GM19324 (cell line): Measurements from ENCODE around the gene MTHFD2.
"Not testable (repeated sequence)": the region's sequence is repeated elsewhere in the genome, so short reads cannot be mapped to it uniquely, and the experiment has no call there.

ENCODE experiments used
- ATAC-seq: cut with Tn5 transposase; IDR thresholded peaks from one replicate; pipeline ENCODE4 v1.9.1; 2021; ENCODE audit warnings: mild to moderate bottlenecking, moderate library complexity; ENCODE audit not compliant: unreplicated experiment, low FRiP score

MTHFD2 gene

GRCh38 chr2:74198461-74199274 lies at the start of gene MTHFD2:
MTHFD2 (plus strand) TSS chr2:74198615; CDS start chr2:74198642, 27 bp downstream.
- ATAC-seq, result peak; percentile 93

DNA sequence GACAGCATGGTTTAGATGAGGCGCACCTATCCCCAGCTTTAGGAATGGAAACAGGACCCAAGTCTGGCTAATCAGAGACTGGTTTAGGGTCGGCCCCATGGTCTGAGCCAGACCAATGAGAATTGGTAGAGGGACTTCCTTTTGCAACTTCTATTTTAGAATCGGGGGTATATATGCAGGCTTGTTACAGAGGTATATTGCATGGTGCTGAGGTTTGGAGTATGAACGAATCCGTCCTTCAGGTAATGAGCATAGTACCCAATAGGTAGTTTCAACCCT lies 49.2 kb upstream of the MTHFD2 start:
- ATAC-seq, result no peak

GRCh38 chr2:74149570-74150319 lies 48.7 kb upstream of the MTHFD2 start:
- no peak for ATAC-seq

DNA sequence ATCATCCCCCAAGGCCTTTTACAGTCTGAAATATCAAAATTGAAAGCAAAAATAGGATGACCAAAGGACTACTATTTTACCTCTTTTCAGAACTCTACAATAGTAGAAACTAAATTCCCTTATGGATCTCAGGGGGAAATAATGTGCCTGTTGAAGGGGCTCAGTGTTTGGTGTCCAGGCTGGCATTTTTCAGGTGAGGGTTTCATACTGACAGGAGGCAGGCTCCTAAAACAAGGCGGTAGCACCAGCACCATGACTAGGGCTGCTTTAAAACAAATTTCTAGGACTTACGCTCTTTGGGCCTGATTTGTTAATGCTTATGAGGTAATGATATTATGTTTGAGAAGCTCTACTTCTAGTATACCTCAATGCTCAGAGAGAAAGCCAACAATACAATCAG lies 45.5 kb upstream of the MTHFD2 start:
- ATAC-seq, result no peak

DNA sequence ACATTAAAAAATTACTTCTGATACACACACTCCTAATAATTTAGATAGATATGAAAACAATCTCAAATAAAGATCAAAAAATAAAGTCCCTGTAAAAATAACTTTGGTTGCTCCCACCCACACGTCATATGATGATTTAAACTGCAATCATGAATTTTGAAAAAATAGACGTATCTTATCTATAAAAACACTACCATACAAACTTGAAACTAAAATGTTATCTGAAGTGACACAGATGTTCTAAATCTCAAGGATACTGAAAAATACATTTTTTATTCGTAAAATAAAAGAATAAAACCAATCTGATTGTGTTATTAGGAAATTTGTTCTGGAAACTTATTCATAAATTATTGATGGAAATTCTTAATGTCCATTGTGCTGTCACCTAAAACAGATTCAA lies 42.6 kb upstream of the MTHFD2 start:
- ATAC-seq, result no peak

GRCh38 chr2:74162951-74163350 lies 35.5 kb upstream of the MTHFD2 start:
- no peak for ATAC-seq

DNA sequence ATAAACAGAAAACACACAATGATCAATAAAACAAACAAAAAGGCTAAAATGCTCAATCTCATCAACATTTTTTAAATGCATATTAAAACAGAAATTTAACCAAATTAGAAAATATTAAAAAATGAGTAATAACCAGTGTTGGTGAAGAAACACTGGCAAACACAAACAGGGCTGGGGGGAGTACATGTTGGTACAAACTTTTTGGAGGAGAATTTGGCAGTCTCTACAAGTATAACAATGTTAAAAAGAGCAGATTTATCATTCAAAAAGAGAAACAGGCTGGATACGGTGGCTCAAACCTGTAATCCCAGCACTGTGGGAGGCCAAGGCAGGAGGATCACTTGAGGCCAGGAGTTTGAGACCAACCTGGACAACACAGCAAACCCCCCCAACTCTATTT lies 33.7 kb upstream of the MTHFD2 start:
- ATAC-seq, result no peak

DNA sequence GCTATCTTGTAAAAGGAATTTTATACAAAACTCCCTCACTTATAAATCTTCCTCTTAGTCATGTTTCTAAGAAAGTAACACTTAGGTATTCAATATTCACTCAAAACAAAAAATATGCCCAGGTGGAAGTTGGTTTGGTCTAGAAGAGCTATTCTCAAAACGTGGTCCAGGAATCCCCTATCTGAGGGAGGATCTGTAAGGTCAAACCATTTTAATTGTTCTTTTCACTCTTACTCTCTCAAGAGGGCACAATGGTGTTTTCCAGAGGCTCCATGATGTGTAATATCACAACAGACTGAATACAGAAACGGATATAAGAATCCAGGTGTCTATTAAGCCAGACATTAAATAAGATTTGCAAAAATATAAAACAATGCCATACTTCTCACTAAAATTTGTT lies 29.7 kb upstream of the MTHFD2 start:
- ATAC-seq, result no peak

DNA sequence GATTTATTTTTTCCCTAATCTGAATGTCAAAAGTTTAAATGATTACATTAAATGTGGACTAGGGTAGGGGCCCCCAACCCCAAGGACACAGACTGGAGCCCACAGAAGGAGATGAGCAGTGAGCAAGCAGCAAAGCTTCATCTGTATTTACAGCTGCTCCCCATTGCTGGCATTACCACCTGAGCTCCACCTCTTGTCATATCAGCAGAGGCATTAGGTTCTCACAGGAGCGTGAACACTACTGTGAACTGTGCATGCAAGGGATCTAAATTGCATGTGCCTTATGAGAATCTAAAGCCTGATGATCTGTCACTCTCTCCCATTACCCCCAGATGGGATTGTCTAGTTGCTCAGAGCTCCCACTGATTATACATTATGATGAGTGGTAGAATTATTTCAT lies 23.5 kb upstream of the MTHFD2 start:
- no peak for ATAC-seq

DNA sequence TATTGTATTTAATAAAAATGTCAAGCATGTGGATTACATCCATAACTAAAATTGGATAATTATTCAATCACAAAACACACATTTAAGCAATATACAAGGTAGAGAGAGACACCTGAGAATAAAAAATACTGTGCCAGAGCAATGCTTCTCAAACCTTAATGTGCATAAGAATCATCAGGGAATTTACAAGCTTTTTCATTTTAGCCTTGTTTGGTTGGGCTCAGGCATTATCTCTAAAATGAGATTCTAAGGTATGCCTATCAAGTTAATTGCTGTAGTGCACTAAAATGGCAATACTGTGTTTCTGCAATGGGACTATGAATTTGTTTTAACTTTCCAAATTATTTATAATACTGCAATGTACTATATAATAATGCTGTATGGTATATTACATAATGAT lies 20.7 kb upstream of the MTHFD2 start:
- ATAC-seq, result no peak

- peak; percentile 82 for ATAC-seq
Measured at GRCh38 chr2:74178211-74179062, 20.0 kb upstream of the MTHFD2 start, which contains the start of gene MOB1A. MOB1A (minus strand) TSS chr2:74178879; CDS start chr2:74178674, 205 bp downstream.

DNA sequence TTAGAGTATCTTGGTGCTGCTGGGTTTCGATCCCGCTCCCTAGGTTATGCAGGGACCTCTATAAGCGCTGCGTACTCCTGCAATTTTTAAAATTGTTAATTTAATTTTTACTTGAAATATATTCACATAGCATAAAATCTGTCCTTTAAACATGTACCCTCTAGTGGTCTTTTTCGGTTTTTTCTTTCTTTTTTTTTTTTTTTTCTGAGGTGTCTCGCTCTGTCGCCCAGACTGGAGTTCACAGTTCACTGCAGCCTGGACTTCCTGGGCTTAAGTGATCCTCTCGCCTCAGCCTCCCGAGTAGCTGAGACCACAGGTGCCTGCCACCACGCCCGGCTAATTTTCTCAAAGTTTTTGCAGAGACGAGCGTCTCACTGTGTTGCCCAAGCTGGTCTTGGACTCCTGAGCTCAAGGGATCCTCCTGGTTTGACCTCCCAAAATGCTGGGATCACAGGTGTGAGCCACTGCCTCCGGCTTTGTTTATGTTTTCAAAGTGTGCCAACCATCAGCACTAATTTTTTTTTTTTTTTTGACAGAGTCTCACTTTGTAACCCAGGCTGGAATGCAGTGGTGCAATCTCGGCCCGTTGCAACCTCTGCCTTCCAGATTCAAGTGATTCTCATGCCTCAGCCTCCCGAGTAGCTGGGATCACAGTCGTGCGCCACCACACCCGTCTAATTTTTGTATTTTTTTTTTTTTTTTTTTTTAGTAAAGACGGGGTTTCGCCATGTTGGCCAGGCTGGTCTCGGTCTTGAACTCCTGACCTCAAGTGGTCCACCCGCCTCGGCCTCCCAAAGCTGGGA lies 19.2 kb upstream of the MTHFD2 start:
- ATAC-seq, result peak; percentile 5

DNA sequence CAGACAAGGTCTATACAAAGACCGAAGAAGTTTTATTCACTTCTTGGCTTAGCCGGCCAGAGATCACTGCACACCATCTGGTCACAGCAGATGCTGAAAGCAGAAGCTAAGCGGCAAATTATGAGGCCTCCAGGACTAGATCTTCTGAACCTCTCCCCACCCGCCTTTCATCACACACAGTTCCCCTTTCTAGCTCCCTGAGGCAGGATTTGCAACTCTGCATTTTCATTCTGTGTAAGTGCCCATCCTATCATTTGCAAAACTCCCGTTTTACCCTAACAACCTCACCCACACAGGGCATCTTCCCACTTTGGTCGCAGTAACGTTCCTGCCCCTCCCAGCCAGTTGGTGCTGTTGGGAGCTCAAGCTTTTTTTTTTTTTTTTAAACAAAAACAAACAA lies 16.7 kb upstream of the MTHFD2 start:
- ATAC-seq, result peak; percentile 26

DNA sequence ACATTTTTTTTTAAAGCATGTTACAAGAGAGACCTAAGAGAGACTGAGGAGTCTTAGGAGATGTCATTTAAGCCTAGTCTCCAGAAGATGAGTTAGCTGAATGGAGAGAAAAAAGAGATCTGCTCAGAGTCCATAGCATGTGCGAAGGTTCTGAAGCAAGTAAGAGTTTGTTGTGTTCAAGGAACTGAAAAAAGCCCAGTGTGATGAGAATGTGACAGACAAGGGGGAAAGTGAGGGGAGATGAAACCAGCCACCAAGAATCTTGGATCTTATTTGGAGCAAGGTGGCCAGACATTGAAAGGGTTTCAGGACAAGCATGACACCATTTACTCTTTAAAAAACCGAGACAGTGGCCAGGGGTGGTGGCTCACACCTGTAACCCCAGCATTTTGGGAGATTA lies 14.5 kb upstream of the MTHFD2 start:
- no peak for ATAC-seq

DNA sequence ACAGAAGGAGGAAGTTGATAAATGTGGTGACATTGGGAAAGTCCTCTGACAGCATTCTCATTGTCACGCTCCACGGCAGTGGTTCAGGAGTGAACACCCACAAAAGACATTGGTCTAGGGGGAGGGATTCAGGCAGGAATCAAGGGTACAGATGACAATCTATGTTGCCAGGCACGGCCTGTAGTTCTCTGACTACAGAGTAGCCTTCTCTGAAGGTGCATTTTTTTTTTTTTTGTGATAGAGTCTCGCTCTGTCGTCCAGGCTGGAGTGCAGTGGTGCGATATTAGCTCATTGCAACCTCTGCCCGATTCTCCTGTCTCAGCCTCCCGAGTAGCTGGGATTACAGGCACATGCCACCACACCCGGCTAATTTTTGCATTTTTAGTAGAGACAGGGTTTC lies 12.4 kb upstream of the MTHFD2 start:
- no peak for ATAC-seq

- not testable (repeated sequence) for ATAC-seq
Measured at GRCh38 chr2:74186706-74187105, 11.7 kb upstream of the MTHFD2 start.

DNA sequence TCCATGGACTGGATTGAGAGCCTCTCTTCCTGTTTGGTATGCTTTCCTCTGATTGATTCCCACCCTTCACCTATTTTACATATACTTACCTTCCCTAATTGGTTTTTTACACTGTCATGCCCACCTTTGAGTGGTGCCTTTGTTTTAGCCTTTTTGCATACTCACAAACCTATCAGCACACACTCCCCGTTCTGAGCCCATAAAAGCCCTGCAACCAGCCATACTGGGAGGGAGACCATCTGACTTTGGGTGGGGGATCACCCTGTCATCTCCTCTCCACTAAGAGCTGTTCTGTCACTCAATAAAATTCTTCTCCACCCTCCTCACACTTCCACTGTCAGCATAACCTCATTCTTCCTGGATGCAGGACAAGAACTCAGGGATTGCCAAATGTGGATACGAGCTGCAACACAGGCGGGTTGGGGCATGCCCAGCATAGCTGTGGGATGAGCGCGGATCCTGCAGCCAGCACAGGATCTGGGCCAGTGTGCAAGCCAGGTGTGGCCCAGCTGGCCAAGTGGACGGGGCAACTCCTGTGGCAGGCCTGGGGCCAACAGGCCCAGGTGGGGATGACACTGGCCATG lies 10.3 kb upstream of the MTHFD2 start:
- no peak for ATAC-seq

DNA sequence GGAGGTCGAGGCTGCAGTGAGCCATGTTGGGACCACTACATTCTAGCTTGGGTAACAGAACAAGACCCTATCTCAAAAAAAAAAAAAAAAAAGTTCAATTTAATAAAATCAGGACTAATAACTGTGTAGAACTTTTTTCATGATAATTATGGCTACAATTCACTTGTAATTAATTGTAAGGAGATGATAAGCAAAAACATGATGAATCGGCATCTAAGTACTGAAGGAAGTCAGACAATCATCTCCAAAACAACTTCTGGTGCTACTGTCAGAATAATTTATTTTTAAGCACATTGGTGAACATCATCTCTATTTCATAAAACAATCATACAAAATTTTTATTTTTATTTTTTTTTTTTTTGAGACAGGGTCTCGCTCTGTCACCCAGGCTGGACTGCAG lies 9.7 kb upstream of the MTHFD2 start:
- ATAC-seq, result no peak

DNA sequence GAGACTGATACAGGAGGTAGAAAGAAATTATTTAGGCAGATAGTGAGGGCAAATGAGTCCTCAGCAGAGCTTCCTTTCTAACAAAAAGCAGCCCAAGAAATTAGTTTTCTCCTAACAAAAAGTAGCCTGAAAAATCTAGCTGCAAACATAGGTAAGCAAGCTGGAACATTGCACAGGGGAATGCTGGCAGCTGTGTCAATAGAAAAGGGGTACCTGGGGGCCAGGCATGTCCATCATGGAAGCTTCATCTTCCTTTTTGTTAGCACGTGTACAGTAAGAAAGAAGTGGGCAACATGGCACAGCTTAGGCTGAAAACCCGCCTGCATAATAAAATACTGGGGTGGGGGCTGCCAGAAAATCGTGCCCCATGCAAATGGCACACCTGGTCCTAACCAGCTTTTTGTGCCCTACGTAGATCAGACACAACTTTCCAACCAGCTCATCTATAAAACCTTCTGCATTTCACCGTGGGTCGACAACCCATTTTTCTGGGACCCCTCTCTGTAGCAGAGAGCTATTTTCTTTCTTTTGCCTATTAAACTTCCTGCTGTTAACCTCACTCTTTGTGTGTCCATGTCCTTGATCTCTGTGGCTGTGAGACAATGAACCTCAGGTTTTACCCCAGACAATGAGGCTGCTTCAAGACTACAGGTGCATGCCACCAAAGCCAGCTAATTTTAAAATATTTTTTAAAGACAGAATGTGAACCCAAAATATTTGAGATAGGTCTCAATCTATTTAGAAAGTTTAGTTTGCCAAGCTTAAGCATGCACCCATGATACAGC lies 6.6 kb upstream of the MTHFD2 start:
- no peak for ATAC-seq
